ENCODE data around the gene PLCB1.

Gene PLCB1

GRCh38 chr20:8360035-8360434 is 228.0 kb downstream of the PLCB1 start:
- no peak for DNase-seq
- ATAC-seq (ENCODE audit: insufficient read depth, low read depth) = peak; percentile 65
- H2AFZ ChIP-seq (ENCODE audit: low read depth, low read length) = no peak overlapping the region
- TF ChIP-seq EZH2 (IDR thresholded peaks at IDR 0.05; ENCODE audit: borderline replicate concordance, low read depth, low read length, severe bottlenecking) = no peak
- TF ChIP-seq, protein P1, sequence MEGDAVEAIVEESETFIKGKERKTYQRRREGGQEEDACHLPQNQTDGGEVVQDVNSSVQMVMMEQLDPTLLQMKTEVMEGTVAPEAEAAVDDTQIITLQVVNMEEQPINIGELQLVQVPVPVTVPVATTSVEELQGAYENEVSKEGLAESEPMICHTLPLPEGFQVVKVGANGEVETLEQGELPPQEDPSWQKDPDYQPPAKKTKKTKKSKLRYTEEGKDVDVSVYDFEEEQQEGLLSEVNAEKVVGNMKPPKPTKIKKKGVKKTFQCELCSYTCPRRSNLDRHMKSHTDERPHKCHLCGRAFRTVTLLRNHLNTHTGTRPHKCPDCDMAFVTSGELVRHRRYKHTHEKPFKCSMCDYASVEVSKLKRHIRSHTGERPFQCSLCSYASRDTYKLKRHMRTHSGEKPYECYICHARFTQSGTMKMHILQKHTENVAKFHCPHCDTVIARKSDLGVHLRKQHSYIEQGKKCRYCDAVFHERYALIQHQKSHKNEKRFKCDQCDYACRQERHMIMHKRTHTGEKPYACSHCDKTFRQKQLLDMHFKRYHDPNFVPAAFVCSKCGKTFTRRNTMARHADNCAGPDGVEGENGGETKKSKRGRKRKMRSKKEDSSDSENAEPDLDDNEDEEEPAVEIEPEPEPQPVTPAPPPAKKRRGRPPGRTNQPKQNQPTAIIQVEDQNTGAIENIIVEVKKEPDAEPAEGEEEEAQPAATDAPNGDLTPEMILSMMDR (IDR thresholded peaks at IDR 0.05; ENCODE audit: borderline replicate concordance, extremely low read depth, low read length, poor library complexity, severe bottlenecking) = no peak
- H3K36me3 ChIP-seq (ENCODE audit: insufficient read depth, low read length) = no peaks in the 10 kb centered on the region
- peaks cover 12% of the 10 kb centered on the region for H4K20me1 ChIP-seq (ENCODE audit: insufficient read depth, low read length)
- H3K9me3 ChIP-seq (ENCODE audit: insufficient read depth, low read length, severe bottlenecking) = no peaks in the 10 kb centered on the region
- H3K9ac ChIP-seq (ENCODE audit: low read depth, low read length) = no peak overlapping the region
- H3K4me1 ChIP-seq (ENCODE audit: insufficient read depth, low read length) = peaks cover 5% of the 10 kb centered on the region; the same call in 1 of the 2 replicates
- no peak overlapping the region for H3K4me2 ChIP-seq (ENCODE audit: insufficient read depth, low read length)
- H3K79me2 ChIP-seq (ENCODE audit: insufficient read depth, low read length) = peaks cover 42% of the 10 kb centered on the region
- H3K27me3 ChIP-seq (ENCODE audit: insufficient read depth, low read length, poor library complexity) = no peaks in the 10 kb centered on the region
- H3K4me3 ChIP-seq (ENCODE audit: low read depth in 1 of 2, low read length in 2 of 2) = no peak overlapping the region
- H3K27ac ChIP-seq (ENCODE audit: low read length) = peak overlapping the region; percentile 17; the same call in 1 of the 2 replicates

GRCh38 chr20:8361006-8361652 is 229.1 kb downstream of the PLCB1 start:
- H3K4me2 ChIP-seq (ENCODE audit: insufficient read depth, low read length) = no peak overlapping the region

DNA sequence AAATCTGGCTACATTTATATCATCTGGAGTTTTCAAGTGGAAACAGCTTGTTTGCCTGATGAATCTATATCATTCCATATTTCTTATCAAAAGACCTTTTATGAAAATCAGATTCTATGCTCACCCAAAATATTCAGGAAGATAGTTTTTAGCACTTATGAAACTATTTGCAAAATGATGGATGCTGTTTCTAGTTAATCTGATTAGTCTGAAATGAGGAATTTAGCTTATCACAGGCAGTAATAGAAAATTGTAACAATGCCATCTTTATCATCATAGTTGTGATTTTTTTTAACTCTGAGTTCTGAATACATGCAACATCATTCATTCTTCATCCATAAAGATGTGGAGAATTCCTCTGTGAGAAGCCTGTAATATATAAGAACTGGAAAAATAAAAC is 229.7 kb downstream of the PLCB1 start:
- no peaks in the 10 kb centered on the region for H3K9me3 ChIP-seq (ENCODE audit: insufficient read depth, low read length, severe bottlenecking)
- no peak overlapping the region for H3K9ac ChIP-seq (ENCODE audit: low read depth, low read length)
- no peak overlapping the region for H2AFZ ChIP-seq (ENCODE audit: low read depth, low read length)
- H3K27me3 ChIP-seq (ENCODE audit: insufficient read depth, low read length, poor library complexity) = no peaks in the 10 kb centered on the region
- peaks cover 8% of the 10 kb centered on the region for H4K20me1 ChIP-seq (ENCODE audit: insufficient read depth, low read length)
- no peak for DNase-seq
- no peak for ATAC-seq (ENCODE audit: insufficient read depth, low read depth)
- H3K27ac ChIP-seq (ENCODE audit: low read length) = no peak overlapping the region
- H3K4me3 ChIP-seq (ENCODE audit: low read depth in 1 of 2, low read length in 2 of 2) = no peak overlapping the region
- no peaks in the 10 kb centered on the region for H3K36me3 ChIP-seq (ENCODE audit: insufficient read depth, low read length)
- peaks cover 6% of the 10 kb centered on the region; the same call in 1 of the 2 replicates for H3K4me1 ChIP-seq (ENCODE audit: insufficient read depth, low read length)
- no peak overlapping the region for H3K4me2 ChIP-seq (ENCODE audit: insufficient read depth, low read length)
- TF ChIP-seq EZH2 (IDR thresholded peaks at IDR 0.05; ENCODE audit: borderline replicate concordance, low read depth, low read length, severe bottlenecking) = no peak
- TF ChIP-seq, protein P1 (IDR thresholded peaks at IDR 0.05; ENCODE audit: borderline replicate concordance, extremely low read depth, low read length, poor library complexity, severe bottlenecking) = no peak
- peaks cover 49% of the 10 kb centered on the region for H3K79me2 ChIP-seq (ENCODE audit: insufficient read depth, low read length)

More at GRCh38 chr20:8361006-8361652, 229.1 kb downstream of the PLCB1 start:
- no peaks in the 10 kb centered on the region for H3K36me3 ChIP-seq (ENCODE audit: insufficient read depth, low read length)
- no peaks in the 10 kb centered on the region for H3K27me3 ChIP-seq (ENCODE audit: insufficient read depth, low read length, poor library complexity)
- H2AFZ ChIP-seq (ENCODE audit: low read depth, low read length) = no peak overlapping the region
- H4K20me1 ChIP-seq (ENCODE audit: insufficient read depth, low read length) = peaks cover 8% of the 10 kb centered on the region
- H3K79me2 ChIP-seq (ENCODE audit: insufficient read depth, low read length) = peaks cover 45% of the 10 kb centered on the region
- no peak overlapping the region for H3K4me3 ChIP-seq (ENCODE audit: low read depth in 1 of 2, low read length in 2 of 2)
- H3K27ac ChIP-seq (ENCODE audit: low read length) = no peak overlapping the region
- no peaks in the 10 kb centered on the region for H3K9me3 ChIP-seq (ENCODE audit: insufficient read depth, low read length, severe bottlenecking)
- peaks cover 5% of the 10 kb centered on the region; the same call in 1 of the 2 replicates for H3K4me1 ChIP-seq (ENCODE audit: insufficient read depth, low read length)
- ATAC-seq (ENCODE audit: insufficient read depth, low read depth) (no peak), DNase-seq (no peak)
- TF ChIP-seq, protein P1 (IDR thresholded peaks at IDR 0.05; ENCODE audit: borderline replicate concordance, extremely low read depth, low read length, poor library complexity, severe bottlenecking) = peak; percentile 24
- no peak for TF ChIP-seq EZH2 (IDR thresholded peaks at IDR 0.05; ENCODE audit: borderline replicate concordance, low read depth, low read length, severe bottlenecking)
- no peak overlapping the region for H3K9ac ChIP-seq (ENCODE audit: low read depth, low read length)
